GM13976 (cell line): ENCODE results near the gene KIDINS220.

Experiments used
- DNase-seq: peaks from one replicate; pipeline ENCODE4 v3.0.0; 2012; ENCODE audit warnings: low spot score
- CTCF ChIP-seq: IDR thresholded peaks from 2 replicates; pipeline ENCODE4 v1.5.1; 2012; ENCODE audit warnings: borderline replicate concordance, mild to moderate bottlenecking; ENCODE audit not compliant: insufficient read depth; ENCODE audit errors: extremely low read depth, missing control alignments, control extremely low read depth
- in situ Hi-C: fragments of 300-500 bp; cut with MboI; formaldehyde crosslinking; loops from one replicate; pipeline ENCODE4 v1.12.0; 2022; ENCODE audit warnings: low sequenced_read_pairs, mixed read lengths, inconsistent platforms; ENCODE audit not compliant: unreplicated experiment

Gene KIDINS220

DNA sequence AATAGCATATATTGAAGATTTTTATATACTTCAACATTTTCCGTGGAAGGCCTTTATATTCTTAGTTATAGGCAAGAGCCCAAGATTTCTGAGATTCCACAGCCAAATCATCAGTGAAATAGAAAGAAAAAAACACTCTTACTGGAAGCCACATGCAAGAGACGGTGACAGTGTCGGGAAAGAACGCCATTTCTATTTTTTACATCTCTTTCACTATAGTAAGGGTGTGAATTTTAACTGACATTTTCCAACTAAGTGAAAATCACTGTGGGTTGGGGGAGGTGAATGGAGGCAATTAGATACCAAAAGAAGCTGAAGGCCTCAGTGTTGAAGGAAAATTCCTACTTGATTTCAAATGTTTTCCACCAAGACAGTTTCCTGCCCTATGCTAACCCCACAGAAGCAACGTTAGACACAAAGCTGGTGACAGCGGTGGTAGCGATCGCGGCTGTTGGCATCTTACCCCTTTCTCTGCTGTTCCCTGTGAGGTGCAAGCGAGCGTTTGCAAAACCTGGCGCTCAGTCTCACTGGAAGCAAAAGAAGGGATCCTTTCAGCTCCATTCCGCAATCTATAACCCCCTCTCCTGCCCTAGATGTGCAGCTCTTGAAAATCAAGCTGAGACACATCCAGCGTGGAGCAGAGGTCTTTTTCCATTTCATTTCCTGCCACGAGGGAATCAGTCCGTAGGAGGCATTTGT lies 135.6 kb downstream of the KIDINS220 start:
- in situ Hi-C loops = no loop called here
- no peak for DNase-seq
- no peak for TF ChIP-seq CTCF

DNA sequence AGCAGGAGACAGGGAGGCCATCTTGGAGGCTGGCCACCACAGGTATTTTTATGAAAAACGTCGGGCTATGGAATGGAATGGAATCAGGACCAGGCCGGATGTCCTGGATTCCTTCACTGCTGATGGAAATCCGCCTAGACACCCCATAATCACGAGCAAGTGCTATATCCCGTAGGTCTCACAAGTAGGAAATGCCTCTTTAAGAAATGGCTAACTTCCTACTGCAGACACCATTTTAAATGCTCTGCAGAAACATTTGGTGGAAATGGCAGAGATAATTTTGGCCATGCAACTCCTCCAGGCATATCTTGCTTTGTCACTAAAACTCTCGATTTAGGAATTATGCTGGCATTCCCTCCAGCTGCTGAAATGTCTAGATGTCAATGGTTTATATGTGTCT lies 137.6 kb downstream of the KIDINS220 start:
- no peak for TF ChIP-seq CTCF
- no peak for DNase-seq
- in situ Hi-C loops = no loop called here

DNA sequence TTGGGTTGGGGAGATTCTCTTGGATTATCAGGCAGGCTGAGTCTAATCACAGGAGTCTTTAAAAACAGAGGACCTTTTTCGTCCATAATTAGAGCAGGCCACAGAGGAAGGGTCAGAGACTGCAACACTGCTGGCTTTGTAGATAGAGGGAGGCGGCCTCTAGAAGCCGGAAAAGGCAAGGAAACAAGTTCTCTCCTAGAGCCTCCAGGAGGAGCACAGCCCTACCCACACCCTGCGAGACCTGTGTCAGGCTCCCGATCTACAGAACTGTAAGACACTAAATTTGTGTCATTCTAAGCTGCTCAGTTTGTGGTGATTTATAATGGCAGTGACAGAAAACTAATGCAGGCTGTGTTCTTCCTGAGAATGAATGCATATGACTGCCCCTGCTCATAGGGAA lies 140.2 kb downstream of the KIDINS220 start:
- DNase-seq = no peak
- in situ Hi-C loops = no loop called here

GRCh38 chr2:8694737-8695136 lies 142.7 kb downstream of the KIDINS220 start:
- no peak for DNase-seq
- no peak for TF ChIP-seq CTCF
- in situ Hi-C loops = no loop called here

More for the DNA sequence above, 140.2 kb downstream of the KIDINS220 start:
- TF ChIP-seq CTCF = no peak

DNA sequence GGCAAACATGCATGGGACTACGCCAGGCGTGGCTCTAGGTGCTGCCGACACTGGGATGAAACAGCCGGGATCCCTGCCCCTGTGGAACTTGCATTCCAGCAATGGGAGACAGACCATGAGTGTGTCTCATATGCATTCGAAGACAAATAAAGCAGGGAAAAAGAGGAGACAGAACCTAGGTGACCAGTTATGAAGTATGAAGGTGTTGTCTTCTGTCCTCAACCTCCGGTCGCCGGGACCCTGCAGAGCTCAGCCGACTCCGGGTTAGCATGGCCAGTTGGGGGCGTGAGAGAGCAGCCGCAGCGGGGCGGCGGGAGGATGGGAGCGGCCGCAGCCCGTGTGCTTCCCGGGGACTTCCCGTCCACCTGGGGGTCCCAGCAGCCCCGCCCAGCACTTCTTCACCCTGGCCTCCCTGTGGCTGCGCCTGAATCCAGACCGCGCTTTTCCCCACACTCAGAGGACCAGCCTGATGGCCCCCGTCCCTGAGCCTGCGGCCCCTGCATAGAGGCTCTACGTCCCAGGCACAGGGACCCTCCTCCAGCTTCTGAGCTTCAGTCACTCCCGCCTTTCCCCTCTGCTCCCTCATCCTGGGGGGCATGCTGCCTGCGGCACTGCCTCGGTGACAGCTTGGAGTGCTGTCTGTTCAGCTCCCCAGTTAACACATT lies 144.1 kb downstream of the KIDINS220 start:
- peak; percentile 69 for DNase-seq
- in situ Hi-C loops = no loop called here
- peak; percentile 56 for TF ChIP-seq CTCF

DNA sequence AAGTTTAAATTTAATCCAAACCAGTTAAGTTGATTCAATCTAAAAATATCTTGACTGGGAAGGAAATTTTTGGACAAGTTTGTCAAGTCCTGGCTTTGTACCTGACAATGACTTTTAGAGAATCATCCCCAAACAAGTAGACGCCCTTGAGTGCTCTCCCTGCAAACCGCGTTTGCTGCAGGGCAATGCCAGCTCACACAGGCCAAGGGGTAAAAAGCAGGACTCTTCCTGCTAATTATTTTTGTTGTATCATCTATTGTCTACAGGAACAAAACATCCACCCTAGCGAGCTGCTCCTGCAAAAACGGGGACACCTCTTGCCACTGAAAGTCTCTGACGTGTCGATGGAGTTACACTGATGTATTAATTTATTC lies 144.6 kb downstream of the KIDINS220 start:
- in situ Hi-C loops = no loop called here
- DNase-seq = no peak
- TF ChIP-seq CTCF = no peak
